ENCODE measurements around the gene PACRG. TPM values are rescaled to one million over a fixed set of nuclear protein-coding genes. Genes with fewer than 3 reads are reported as not detected.

The PACRG gene
- total RNA-seq, 1 experiment from 2014 or later = 0.26 TPM

GRCh38 chr6:163325390-163325784 is 597.6 kb downstream of the PACRG start:
- Mint-ChIP-seq H3K27me3 (ENCODE audit: low read depth) (peaks cover 1% of the 10 kb centered on the region), H3K36me3 (ENCODE audit: insufficient read depth in 1 of 3, low read depth in 3 of 3) (peaks cover 3 to 10% (median 4%) of the 10 kb centered on the region in 3 experiments; a peak in 4 of 7 replicates), H3K4me3 (no peak overlapping the region), H3K27ac (no peak overlapping the region), H3K9me3 (peaks cover 0 to 7% of the 10 kb centered on the region in 2 experiments; a peak in 3 of 5 replicates), H3K4me1 (peaks cover 15 to 22% of the 10 kb centered on the region in 2 experiments)
- Histone ChIP-seq H3K56ac (ENCODE audit: insufficient read length, low read depth, low read length) (no peak overlapping the region), H2BK120ac (ENCODE audit: low read depth, low read length, poor library complexity, severe bottlenecking) (no peak overlapping the region), H3K4me1 (ENCODE audit: insufficient read depth, low read length) (no peaks in the 10 kb centered on the region), H3K9ac (ENCODE audit: extremely low read depth, insufficient read length, low read length) (no peak overlapping the region), H2BK15ac (ENCODE audit: low read depth, low read length) (no peak overlapping the region), H3K27ac (ENCODE audit: insufficient read length, low read depth, low read length) (no peak overlapping the region), H2BK20ac (ENCODE audit: low read depth, low read length, poor library complexity, severe bottlenecking) (no peak overlapping the region), H4K5ac (ENCODE audit: insufficient read length, low read depth, low read length) (no peak overlapping the region), H4K20me1 (ENCODE audit: control insufficient read depth, insufficient read depth, insufficient read length) (no peaks in the 10 kb centered on the region), H4K8ac (replicated peaks; ENCODE audit: insufficient read length, low read depth, low read length) (no peak overlapping the region), H4K91ac (ENCODE audit: insufficient read length, low read depth, low read length) (no peak overlapping the region), H3K4me2 (ENCODE audit: insufficient read depth, insufficient read length, low read length) (no peak overlapping the region), H2AK5ac (ENCODE audit: insufficient read length, low read length) (no peak overlapping the region), H3K79me1 (ENCODE audit: insufficient read depth, low read depth, low read length, poor library complexity, severe bottlenecking) (no peaks in the 10 kb centered on the region), H3K9me3 (ENCODE audit: control insufficient read depth, low read depth, low read length) (no peaks in the 10 kb centered on the region), H3K23ac (ENCODE audit: insufficient read length, low read depth, low read length) (no peak overlapping the region), H3K4ac (ENCODE audit: low read depth, low read length) (no peak overlapping the region), H3K18ac (ENCODE audit: insufficient read length, low read depth, low read length) (no peak overlapping the region), H3T11ph (ENCODE audit: low read length) (no peak overlapping the region), H2AFZ (ENCODE audit: low read length) (no peak overlapping the region), H3K79me2 (ENCODE audit: insufficient read depth, low read length) (no peaks in the 10 kb centered on the region), H3K27me3 (ENCODE audit: insufficient read depth, low read length) (no peaks in the 10 kb centered on the region), H3K23me2 (ENCODE audit: insufficient read length, low read depth, low read length, poor library complexity, severe bottlenecking) (no peaks in the 10 kb centered on the region), H2BK12ac (ENCODE audit: insufficient read length, low read depth, low read length) (no peak overlapping the region), H2BK5ac (ENCODE audit: insufficient read length, low read length) (no peak overlapping the region), H3K14ac (ENCODE audit: insufficient read depth, low read length) (no peak overlapping the region)
- DNase-seq = no peak
- no CpG with 5 or more reads among the region's 4 CpGs for WGBS (ENCODE audit: extremely low coverage, insufficient read length, low lambda C conversion rate)
- no peak for TF ChIP-seq CTCF (conservative IDR thresholded peaks at IDR 0.05)
